ENCODE results near the gene SARM1.
A peak's percentile ranks its signal among the peaks of the same experiment; 100 is the strongest.

The SARM1 gene

GRCh38 chr17:28394337-28395116 lies 23.0 kb downstream of the SARM1 start:
- TF ChIP-seq CTCF (IDR thresholded peaks at IDR 0.05; ENCODE audit: insufficient read depth, low read depth, low read length, missing control alignments), result no peak
- peak; percentile 48 for DNase-seq (ENCODE audit: low read depth)
- no peak overlapping the region for H3K4me3 ChIP-seq (ENCODE audit: low read length)

GRCh38 chr17:28395426-28395825 lies 23.9 kb downstream of the SARM1 start:
- no peak for DNase-seq (ENCODE audit: low read depth)
- no peak for TF ChIP-seq CTCF (IDR thresholded peaks at IDR 0.05; ENCODE audit: insufficient read depth, low read depth, low read length, missing control alignments)
- no peak overlapping the region for H3K4me3 ChIP-seq (ENCODE audit: low read length)

- H3K4me3 ChIP-seq (ENCODE audit: low read length), result no peak overlapping the region
- no peak for DNase-seq (ENCODE audit: low read depth)
- TF ChIP-seq CTCF (IDR thresholded peaks at IDR 0.05; ENCODE audit: insufficient read depth, low read depth, low read length, missing control alignments), result no peak
Observed at GRCh38 chr17:28395968-28396367, 24.5 kb downstream of the SARM1 start.

GRCh38 chr17:28396635-28397239 lies 25.2 kb downstream of the SARM1 start:
- DNase-seq (ENCODE audit: low read depth), result no peak
- no peak for TF ChIP-seq CTCF (IDR thresholded peaks at IDR 0.05; ENCODE audit: insufficient read depth, low read depth, low read length, missing control alignments)

GRCh38 chr17:28397275-28397674 lies 25.8 kb downstream of the SARM1 start:
- no peak for DNase-seq (ENCODE audit: low read depth)
- TF ChIP-seq CTCF (IDR thresholded peaks at IDR 0.05; ENCODE audit: insufficient read depth, low read depth, low read length, missing control alignments), result no peak
- H3K4me3 ChIP-seq (ENCODE audit: low read length), result no peak overlapping the region

More at GRCh38 chr17:28396635-28397239, 25.2 kb downstream of the SARM1 start:
- H3K4me3 ChIP-seq (ENCODE audit: low read length), result no peak overlapping the region

- no peak for DNase-seq (ENCODE audit: low read depth)
- H3K4me3 ChIP-seq (ENCODE audit: low read length), result no peak overlapping the region
- TF ChIP-seq CTCF (IDR thresholded peaks at IDR 0.05; ENCODE audit: insufficient read depth, low read depth, low read length, missing control alignments), result no peak
Observed at GRCh38 chr17:28397687-28398279, 26.3 kb downstream of the SARM1 start.
